NB4 (cell line): ENCODE measurements around the gene LPCAT1.

Source experiments
- POLR2A ChIP-seq: IDR thresholded peaks from 2 replicates; pipeline ENCODE4 v1.6.1; 2011; ENCODE audit warnings: mild to moderate bottlenecking; ENCODE audit not compliant: insufficient read length; ENCODE audit errors: extremely low read depth
- TF ChIP-seq, protein P1 (sequence below): IDR thresholded peaks from one replicate; pipeline ENCODE4 v1.5.1; 2012; ENCODE audit warnings: low read depth, low read length
- TF ChIP-seq, protein P2 (sequence below): IDR thresholded peaks from 2 replicates; pipeline ENCODE4 v1.6.1; 2011; ENCODE audit warnings: low read depth, low read length

DNA sequence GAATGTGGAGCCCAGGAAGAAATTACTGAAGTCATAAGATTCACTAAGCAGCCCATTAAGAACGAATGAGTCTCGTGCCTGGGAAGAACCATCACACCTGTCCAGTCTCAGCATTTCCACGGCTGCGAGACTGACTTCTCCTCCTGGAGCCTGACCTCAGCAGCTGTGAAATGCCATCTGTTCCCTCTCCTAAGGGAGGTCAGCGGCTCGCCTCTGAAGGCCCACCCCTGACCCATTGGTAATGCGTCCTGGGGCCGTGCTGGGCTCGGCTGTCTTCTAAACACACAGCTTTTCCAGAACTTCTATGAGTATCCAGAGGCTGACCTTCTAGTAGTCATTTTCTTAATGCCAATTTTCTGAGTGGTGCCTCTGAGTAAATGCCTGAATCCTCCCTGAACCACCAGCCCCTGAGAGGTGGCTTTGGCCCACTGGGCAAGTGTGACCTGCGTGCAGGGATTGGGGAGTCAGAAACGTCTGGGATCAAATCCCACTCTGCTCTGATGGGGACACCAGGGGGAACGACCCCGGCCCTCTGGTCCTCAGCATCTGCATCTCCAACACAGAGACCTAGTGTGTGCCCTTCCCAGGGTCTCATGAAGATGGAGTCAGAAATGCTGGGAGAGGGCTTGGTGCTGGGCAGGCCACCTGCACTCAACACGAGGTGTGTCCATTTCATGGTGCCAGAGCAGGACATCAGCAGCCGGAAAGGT is 84.2 kb downstream of the LPCAT1 start:
- TF ChIP-seq, protein P1, sequence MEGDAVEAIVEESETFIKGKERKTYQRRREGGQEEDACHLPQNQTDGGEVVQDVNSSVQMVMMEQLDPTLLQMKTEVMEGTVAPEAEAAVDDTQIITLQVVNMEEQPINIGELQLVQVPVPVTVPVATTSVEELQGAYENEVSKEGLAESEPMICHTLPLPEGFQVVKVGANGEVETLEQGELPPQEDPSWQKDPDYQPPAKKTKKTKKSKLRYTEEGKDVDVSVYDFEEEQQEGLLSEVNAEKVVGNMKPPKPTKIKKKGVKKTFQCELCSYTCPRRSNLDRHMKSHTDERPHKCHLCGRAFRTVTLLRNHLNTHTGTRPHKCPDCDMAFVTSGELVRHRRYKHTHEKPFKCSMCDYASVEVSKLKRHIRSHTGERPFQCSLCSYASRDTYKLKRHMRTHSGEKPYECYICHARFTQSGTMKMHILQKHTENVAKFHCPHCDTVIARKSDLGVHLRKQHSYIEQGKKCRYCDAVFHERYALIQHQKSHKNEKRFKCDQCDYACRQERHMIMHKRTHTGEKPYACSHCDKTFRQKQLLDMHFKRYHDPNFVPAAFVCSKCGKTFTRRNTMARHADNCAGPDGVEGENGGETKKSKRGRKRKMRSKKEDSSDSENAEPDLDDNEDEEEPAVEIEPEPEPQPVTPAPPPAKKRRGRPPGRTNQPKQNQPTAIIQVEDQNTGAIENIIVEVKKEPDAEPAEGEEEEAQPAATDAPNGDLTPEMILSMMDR = no peak
- TF ChIP-seq, protein P2, sequence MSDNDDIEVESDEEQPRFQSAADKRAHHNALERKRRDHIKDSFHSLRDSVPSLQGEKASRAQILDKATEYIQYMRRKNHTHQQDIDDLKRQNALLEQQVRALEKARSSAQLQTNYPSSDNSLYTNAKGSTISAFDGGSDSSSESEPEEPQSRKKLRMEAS = no peak
- TF ChIP-seq POLR2A = no peak
